Endothelial cell (in vitro differentiated cells): ENCODE results near the gene RBM25. TPM values are rescaled to one million over a fixed set of nuclear protein-coding genes. Genes with fewer than 3 reads are reported as not detected.

Experiments used
- DNase-seq: peaks from one replicate; pipeline ENCODE4 v3.0.0; 2021; ENCODE audit warnings: low spot score
- H3K27ac Mint-ChIP-seq: one replicate; pipeline ENCODE4 v1.8.0; 2021; ENCODE audit warnings: mixed read lengths, inconsistent platforms; ENCODE audit not compliant: unreplicated experiment
- H3K27me3 Mint-ChIP-seq: one replicate; pipeline ENCODE4 v1.8.0; 2021; ENCODE audit warnings: mild to moderate bottlenecking, moderate library complexity, mixed read lengths, inconsistent platforms; ENCODE audit not compliant: unreplicated experiment
- H3K36me3 Mint-ChIP-seq: one replicate; pipeline ENCODE4 v1.8.0; 2021; ENCODE audit warnings: mild to moderate bottlenecking, low read depth, mixed read lengths, inconsistent platforms; ENCODE audit not compliant: unreplicated experiment
- H3K4me1 Mint-ChIP-seq: one replicate; pipeline ENCODE4 v1.8.0; 2021; ENCODE audit warnings: mild to moderate bottlenecking, mixed read lengths, inconsistent platforms; ENCODE audit not compliant: unreplicated experiment
- H3K4me3 Mint-ChIP-seq: one replicate; pipeline ENCODE4 v1.8.0; 2021; ENCODE audit warnings: mild to moderate bottlenecking, mixed read lengths, inconsistent platforms; ENCODE audit not compliant: unreplicated experiment
- H3K9me3 Mint-ChIP-seq: one replicate; pipeline ENCODE4 v1.8.0; 2021; ENCODE audit warnings: mixed read lengths, inconsistent platforms; ENCODE audit not compliant: unreplicated experiment
- total RNA-seq: library from RNA; stranded (reverse); fragmentation: NEBNext Ultra II Directional; extraction: Animal tissue kit (Norgen Biotek cat#: 25700); gene quantifications from one replicate; pipeline ENCODE4 v1.2.1, GENCODE V29; 2021; ENCODE audit not compliant: unreplicated experiment
- TF ChIP-seq, protein P1 (sequence below): fragments of 200-600 bp; sonication (generic); IDR thresholded peaks from one replicate; pipeline ENCODE4 v1.5.0; 2021; ENCODE audit warnings: antibody characterized with exemption; ENCODE audit not compliant: unreplicated experiment

Gene RBM25
- total RNA-seq, 1 donor from 2014 or later, result 110 TPM

GRCh38 chr14:73173092-73173735, 114.9 kb downstream of the RBM25 start:
- H3K4me1 Mint-ChIP-seq, result peaks cover 7% of the 10 kb centered on the region
- peaks cover 24% of the 10 kb centered on the region for H3K36me3 Mint-ChIP-seq
- H3K27me3 Mint-ChIP-seq, result no peaks in the 10 kb centered on the region
- no peak for DNase-seq
- H3K9me3 Mint-ChIP-seq, result no peaks in the 10 kb centered on the region
- no peak overlapping the region for H3K4me3 Mint-ChIP-seq
- H3K27ac Mint-ChIP-seq, result no peak overlapping the region
- TF ChIP-seq, protein P1, sequence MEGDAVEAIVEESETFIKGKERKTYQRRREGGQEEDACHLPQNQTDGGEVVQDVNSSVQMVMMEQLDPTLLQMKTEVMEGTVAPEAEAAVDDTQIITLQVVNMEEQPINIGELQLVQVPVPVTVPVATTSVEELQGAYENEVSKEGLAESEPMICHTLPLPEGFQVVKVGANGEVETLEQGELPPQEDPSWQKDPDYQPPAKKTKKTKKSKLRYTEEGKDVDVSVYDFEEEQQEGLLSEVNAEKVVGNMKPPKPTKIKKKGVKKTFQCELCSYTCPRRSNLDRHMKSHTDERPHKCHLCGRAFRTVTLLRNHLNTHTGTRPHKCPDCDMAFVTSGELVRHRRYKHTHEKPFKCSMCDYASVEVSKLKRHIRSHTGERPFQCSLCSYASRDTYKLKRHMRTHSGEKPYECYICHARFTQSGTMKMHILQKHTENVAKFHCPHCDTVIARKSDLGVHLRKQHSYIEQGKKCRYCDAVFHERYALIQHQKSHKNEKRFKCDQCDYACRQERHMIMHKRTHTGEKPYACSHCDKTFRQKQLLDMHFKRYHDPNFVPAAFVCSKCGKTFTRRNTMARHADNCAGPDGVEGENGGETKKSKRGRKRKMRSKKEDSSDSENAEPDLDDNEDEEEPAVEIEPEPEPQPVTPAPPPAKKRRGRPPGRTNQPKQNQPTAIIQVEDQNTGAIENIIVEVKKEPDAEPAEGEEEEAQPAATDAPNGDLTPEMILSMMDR, result no peak

Other genes with a start within 250 kb of the RBM25 start
- 3.0 TPM for gene DPF3, start 164.4 kb upstream of the RBM25 start, total RNA-seq
- gene DCAF4, start 132.1 kb upstream of the RBM25 start, total RNA-seq, result 7.7 TPM
- gene ZFYVE1, start 31.4 kb upstream of the RBM25 start, total RNA-seq, result 50.6 TPM
- 75.3 TPM for gene PSEN1, start 78.0 kb downstream of the RBM25 start, total RNA-seq
- gene PAPLN, start 179.0 kb downstream of the RBM25 start, total RNA-seq, result 1.1 TPM